HepG2 (cell line): ENCODE measurements around the gene TPST1. TPM values are rescaled to one million over a fixed set of nuclear protein-coding genes. Genes with fewer than 3 reads are reported as not detected.

ENCODE experiments used
- ATAC-seq: fragments of 200-7000 bp; cut with Tn5 transposase; 3 replicates; pipeline ENCODE4 v1.9.1; 2020; ENCODE audit warnings: mild to moderate bottlenecking, moderate library complexity
- Bru-seq: library from RNA; stranded (reverse); fragments of 400-500 nt; gene quantifications from one replicate; lab custom pipeline; 2021; lab: Mats Ljungman, UMichigan
- BruChase-seq, 2 experiments: library from RNA; stranded (reverse); fragments of 400-500 nt; gene quantifications; one replicate each; lab custom pipeline; 2021; lab: Mats Ljungman, UMichigan
- BruUV-seq: library from RNA; stranded (reverse); fragments of 400-500 nt; replicated peaks from 2 replicates; lab custom pipeline; 2021; lab: Mats Ljungman, UMichigan
- CTCF ChIA-PET: fragments of 300-600 bp; formaldehyde crosslinking; extraction: SDS; loops from one replicate; lab custom pipeline; 2021; ENCODE audit warnings: low total read pairs, inconsistent platforms, low intra/inter-chr PET ratio; lab: Yijun Ruan, JAX
- POLR2A ChIA-PET: fragments of 350-600 bp; sonication (Branson Sonifier 250); formaldehyde crosslinking; loops from one replicate; lab custom pipeline; 2020; ENCODE audit warnings: antibody characterized with exemption, inconsistent platforms; lab: Yijun Ruan, JAX
- DNase-seq: peaks from one replicate; pipeline ENCODE4 v3.0.0-alpha.2; 2015; ENCODE audit warnings: low spot score
- FAIRE-seq: peaks from 3 replicates; lab custom pipeline; 2011; peaks lifted over from hg19 to GRCh38; lab: Jason Lieb, UNC
- H2AFZ ChIP-seq: one replicate; pipeline ENCODE4 v1.6.1; 2011; ENCODE audit warnings: low read length, inconsistent platforms
- H3K27ac ChIP-seq: fragments of 300-600 bp; 3 replicates; pipeline ENCODE4 v1.8.0; 2011; ENCODE audit warnings: mixed run types, mild to moderate bottlenecking, mixed read lengths, low read length, inconsistent platforms; ENCODE audit not compliant: insufficient read depth; ENCODE audit errors: extremely low read length
- H3K27me3 ChIP-seq, 2 experiments: fragments of 200-600 bp in 1 of 2; 2 replicates in 1 of 2; 3 replicates in 1 of 2; pipeline versions ENCODE4 v1.6.0 to v1.8.0; 2011; ENCODE audit warnings: low read length in 2 of 2, mild to moderate bottlenecking in 2 of 2, moderate library complexity in 2 of 2, inconsistent platforms in 1 of 2; ENCODE audit not compliant: insufficient read depth in 2 of 2, control insufficient read depth in 1 of 2
- H3K36me3 ChIP-seq, 2 experiments: fragments of 200-600 bp in 1 of 2; replicated peaks in 1 of 2; 2 replicates in 1 of 2; 3 replicates in 1 of 2; pipeline versions ENCODE4 v1.5.1 to v1.8.0; 2011; ENCODE audit warnings: low read length in 2 of 2, inconsistent platforms in 1 of 2; ENCODE audit not compliant: insufficient read depth in 2 of 2, control insufficient read depth in 1 of 2
- H3K4me1 ChIP-seq: 2 replicates; pipeline ENCODE4 v1.5.1; 2012; ENCODE audit warnings: low read length, inconsistent platforms; ENCODE audit not compliant: insufficient read depth
- H3K4me2 ChIP-seq: 2 replicates; pipeline ENCODE4 v1.6.0; 2011; ENCODE audit warnings: low read depth, low read length, inconsistent platforms
- H3K4me3 ChIP-seq, 3 experiments: fragments of 200-600 bp in 1 of 3; sonication (generic), shearing (Covaris generic) in 1 of 3; replicated peaks in 1 of 3; 2 replicates each; pipeline ENCODE4 v1.5.1; 2011 to 2016; ENCODE audit warnings: low read length in 3 of 3, inconsistent platforms in 2 of 3, low read depth in 2 of 3, mild to moderate bottlenecking in 2 of 3, control low read depth in 1 of 3, mixed read lengths in 1 of 3; ENCODE audit not compliant: insufficient read depth in 1 of 3
- H3K79me2 ChIP-seq: one replicate; pipeline ENCODE4 v1.6.1; 2011; ENCODE audit warnings: low read length, inconsistent platforms; ENCODE audit not compliant: insufficient read depth
- H3K9ac ChIP-seq: 2 replicates; pipeline ENCODE4 v1.6.0; 2011; ENCODE audit warnings: mild to moderate bottlenecking, low read depth, low read length, inconsistent platforms; ENCODE audit not compliant: insufficient read depth
- H3K9me3 ChIP-seq: 2 replicates; pipeline ENCODE4 v1.5.1; 2012; ENCODE audit warnings: mild to moderate bottlenecking, low read length
- H4K20me1 ChIP-seq: 2 replicates; pipeline ENCODE4 v1.6.0; 2011; ENCODE audit warnings: inconsistent platforms, mild to moderate bottlenecking, low read length, moderate library complexity; ENCODE audit not compliant: insufficient read depth
- CBFB ChIP-seq: sonication (generic); formaldehyde crosslinking; IDR thresholded peaks from 2 replicates; pipeline ENCODE4 v1.4.0; 2020; ENCODE audit warnings: missing genetic modification reagents
- NR2C2 ChIP-seq: sonication (generic); formaldehyde crosslinking; IDR thresholded peaks from 2 replicates; pipeline ENCODE4 v1.4.0; 2020; ENCODE audit warnings: missing genetic modification reagents, mild to moderate bottlenecking, moderate library complexity, borderline replicate concordance
- RAD21 ChIP-seq: fragments of 450-650 bp; formaldehyde crosslinking; IDR thresholded peaks from 2 replicates; pipeline ENCODE4 v1.5.0; 2020; ENCODE audit warnings: mild to moderate bottlenecking
- ZNF432 ChIP-seq: sonication (generic); formaldehyde crosslinking; IDR thresholded peaks from 2 replicates; pipeline ENCODE4 v1.5.0; 2020; ENCODE audit warnings: missing genetic modification reagents, mild to moderate bottlenecking, borderline replicate concordance
- ZNF879 ChIP-seq: sonication (generic); formaldehyde crosslinking; IDR thresholded peaks from 2 replicates; pipeline ENCODE4 v1.8.1; 2023; ENCODE audit warnings: missing genetic modification reagents
- WGBS: methylation state at CpG from one replicate; pipeline ENCODE4 v1.1.6; 2017; ENCODE audit warnings: low lambda C conversion rate; 5-methylcytosine and 5-hydroxymethylcytosine counted together
- in situ Hi-C: cut with HindIII; loops from 2 replicates; pipeline ENCODE4 v1.10.0; 2017; ENCODE audit warnings: low pct_unique_long_range_greater_than_20kb; ENCODE audit not compliant: extremely low pct_ligation_motif_present
- intact Hi-C: fragments of 100-400 bp; cut with micrococcal nuclease; formaldehyde crosslinking; loops from one replicate; pipeline ENCODE4 v1.10.0; 2022; ENCODE audit not compliant: unreplicated experiment
- long read RNA-seq, 2 experiments: library from RNA in 1 of 2; library from polyadenylated mRNA in 1 of 2; stranded (forward) in 1 of 2; unstranded in 1 of 2; transcript quantifications; one replicate each; pipeline ENCODE4 v2.0.0, GENCODE V29; 2019 to 2022
- polyA minus RNA-seq, 3 experiments: library from RNA; depleted of rRNA, polyadenylated mRNA; stranded (reverse); fragments of >200 nt; gene quantifications; 2 replicates each; pipeline ENCODE4 v1.2.3, GENCODE V29; 2011; ENCODE audit warnings: low replicate concordance in 1 of 3
- polyA plus RNA-seq, 8 experiments: library from polyadenylated mRNA; depleted of rRNA in 3 of 8; stranded (reverse) in 7 of 8; unstranded in 1 of 8; fragments of >200 nt; fragmentation: Illumina TruSeq in 4 of 8; extraction: Trizol in 4 of 8; gene quantifications; 2 replicates each; pipeline versions ENCODE4 v1.2.1 to v1.2.3, GENCODE V29; 2011 to 2016; ENCODE audit warnings: low read depth in 4 of 8, missing spikeins in 1 of 8, mixed read lengths in 1 of 8; ENCODE audit not compliant: insufficient read depth in 1 of 8
- total RNA-seq, 5 experiments: library from RNA; depleted of rRNA; stranded (reverse); fragments of >200 nt; fragmentation: Illumina TruSeq; extraction: Trizol; gene quantifications; 2 replicates each; pipeline ENCODE4 v1.2.3, GENCODE V29; 2016; ENCODE audit warnings: low read depth in 1 of 5
- TF ChIP-seq, protein P1 (sequence below): sonication (generic); formaldehyde crosslinking; IDR thresholded peaks from 2 replicates; pipeline ENCODE4 v1.5.1; 2020; ENCODE audit warnings: mild to moderate bottlenecking, missing genetic modification reagents
- TF ChIP-seq, protein P2 (sequence below): sonication (generic); formaldehyde crosslinking; IDR thresholded peaks from 2 replicates; pipeline ENCODE4 v1.4.0; 2020; ENCODE audit warnings: missing genetic modification reagents, mild to moderate bottlenecking, borderline replicate concordance

The TPST1 gene
- total RNA-seq (2016; rRNA removed; fragmentation: Illumina TruSeq; extraction: Trizol) = 11.8 and 24.3 TPM in 2 replicates
- 45.8 and 49.7 TPM in 2 replicates for total RNA-seq (2016; cell fraction: cytosol; rRNA removed; fragmentation: Illumina TruSeq; extraction: Trizol; ENCODE audit: low read depth)
- total RNA-seq (2016; cell fraction: insoluble cytoplasmic fraction; rRNA removed; fragmentation: Illumina TruSeq; extraction: Trizol) = 14.5 and 23.4 TPM in 2 replicates
- total RNA-seq (2016; cell fraction: membrane; rRNA removed; fragmentation: Illumina TruSeq; extraction: Trizol) = 29.0 and 32.2 TPM in 2 replicates
- 32.2 and 33.4 TPM in 2 replicates for total RNA-seq (2016; cell fraction: nucleus; rRNA removed; fragmentation: Illumina TruSeq; extraction: Trizol)
- 34.1 and 35.0 TPM in 2 replicates for polyA plus RNA-seq (2011; rRNA removed)
- polyA plus RNA-seq (2011; cell fraction: cytosol; rRNA removed) = 21.1 and 29.0 TPM in 2 replicates
- polyA plus RNA-seq (2011; cell fraction: nucleus; rRNA removed) = 14.9 and 16.8 TPM in 2 replicates
- polyA plus RNA-seq (2012) = 19.1 and 32.8 TPM in 2 replicates
- 5.7 and 9.5 TPM in 2 replicates for polyA plus RNA-seq (2016; cell fraction: cytosol; fragmentation: Illumina TruSeq; extraction: Trizol; ENCODE audit: low read depth)
- polyA plus RNA-seq (2016; cell fraction: insoluble cytoplasmic fraction; fragmentation: Illumina TruSeq; extraction: Trizol; ENCODE audit: low read depth) = 14.3 and 14.7 TPM in 2 replicates
- 11.2 and 15.8 TPM in 2 replicates for polyA plus RNA-seq (2016; cell fraction: membrane; fragmentation: Illumina TruSeq; extraction: Trizol; ENCODE audit: low read depth)
- 31.5 and 33.9 TPM in 2 replicates for polyA plus RNA-seq (2016; cell fraction: nucleus; fragmentation: Illumina TruSeq; extraction: Trizol; ENCODE audit: insufficient read depth, low read depth)
- polyA minus RNA-seq (2011; rRNA and poly(A)+ RNA removed; ENCODE audit: low replicate concordance) = 6.5 and 39.5 TPM in 2 replicates
- 26.0 and 29.6 TPM in 2 replicates for polyA minus RNA-seq (2011; cell fraction: cytosol; rRNA and poly(A)+ RNA removed)
- 66.4 and 75.1 TPM in 2 replicates for polyA minus RNA-seq (2011; cell fraction: nucleus; rRNA and poly(A)+ RNA removed)
- Bru-seq, nascent RNA = percentile 66 among the genes with signal in this experiment
- percentile 73 among the genes with signal in this experiment for BruChase-seq, experiment 1, labeled RNA remaining after a 6-hour chase
- percentile 75 among the genes with signal in this experiment for BruChase-seq, experiment 2, labeled RNA remaining after a 2-hour chase
- long read RNA-seq, experiment 1, transcript TPST1-201 (6 exons, 2,116 nt) = major isoform, 14 of 22 reads
- long read RNA-seq, experiment 1, partial matches to known transcripts = 1 of 22 reads
- long read RNA-seq, experiment 1, other reads (novel, unspliced or antisense) = 7 of 22 reads
- long read RNA-seq, experiment 2, transcript TPST1-201 (6 exons, 2,116 nt) = major isoform, 14 of 35 reads
- long read RNA-seq, experiment 2, partial matches to known transcripts = 4 of 35 reads
- long read RNA-seq, experiment 2, other reads (novel, unspliced or antisense) = 17 of 35 reads

GRCh38 chr7:66204822-66205740 is at the start of gene TPST1:
Gene TPST1, plus strand, starts transcription at chr7:66205334. Its CDS starts 35,092 bp downstream, at chr7:66240426.
- WGBS = 3% methylated on average over 14 of the region's 90 CpGs
- peak within 1 kb of the TSS; percentile 76 for H2AFZ ChIP-seq
- H3K4me1 ChIP-seq = peaks cover 65% of the 10 kb centered on the region
- FAIRE-seq = peak; percentile 77
- H3K27me3 ChIP-seq = no peaks in the 10 kb centered on the region; a peak in 1 of 5 replicates
- peak; percentile 89 for DNase-seq
- POLR2A ChIA-PET = interaction anchor here (0.7 to 2.7 kb wide), 15 partner anchors 9 to 331 kb away, joined by 3 to 22 read pairs (median 4); partner anchors contain the start of gene CRCP
- H3K9ac ChIP-seq = peak within 1 kb of the TSS; percentile 95
- peak within 1 kb of the TSS; percentile 92 for H3K4me2 ChIP-seq
- peak within 1 kb of the TSS; percentile 94 to 99 (median 98) for H3K4me3 ChIP-seq
- H3K36me3 ChIP-seq = peaks cover 3 to 6% of the 10 kb centered on the region in 2 experiments; a peak in 3 of 5 replicates
- peak within 1 kb of the TSS; percentile 53 for H3K27ac ChIP-seq
- in situ Hi-C loops (no loop called here), intact Hi-C loops (loop anchor here (5.0 kb wide), 1 partner anchor 287 kb away; no protein-coding TSS in a partner anchor)
- no TSS peak for BruUV-seq
- ATAC-seq = peak; percentile 94
- CTCF ChIA-PET = no interaction called here
- no peaks in the 10 kb centered on the region for H4K20me1 ChIP-seq
- peaks cover 27% of the 10 kb centered on the region for H3K79me2 ChIP-seq
- no peaks in the 10 kb centered on the region for H3K9me3 ChIP-seq
- TF ChIP-seq NR2C2 (CRISPR knock-in tag) = peak; percentile 20; the same call in 1 of the 2 replicates
- TF ChIP-seq ZNF432 (CRISPR knock-in tag) = no peak
- TF ChIP-seq, protein P1, sequence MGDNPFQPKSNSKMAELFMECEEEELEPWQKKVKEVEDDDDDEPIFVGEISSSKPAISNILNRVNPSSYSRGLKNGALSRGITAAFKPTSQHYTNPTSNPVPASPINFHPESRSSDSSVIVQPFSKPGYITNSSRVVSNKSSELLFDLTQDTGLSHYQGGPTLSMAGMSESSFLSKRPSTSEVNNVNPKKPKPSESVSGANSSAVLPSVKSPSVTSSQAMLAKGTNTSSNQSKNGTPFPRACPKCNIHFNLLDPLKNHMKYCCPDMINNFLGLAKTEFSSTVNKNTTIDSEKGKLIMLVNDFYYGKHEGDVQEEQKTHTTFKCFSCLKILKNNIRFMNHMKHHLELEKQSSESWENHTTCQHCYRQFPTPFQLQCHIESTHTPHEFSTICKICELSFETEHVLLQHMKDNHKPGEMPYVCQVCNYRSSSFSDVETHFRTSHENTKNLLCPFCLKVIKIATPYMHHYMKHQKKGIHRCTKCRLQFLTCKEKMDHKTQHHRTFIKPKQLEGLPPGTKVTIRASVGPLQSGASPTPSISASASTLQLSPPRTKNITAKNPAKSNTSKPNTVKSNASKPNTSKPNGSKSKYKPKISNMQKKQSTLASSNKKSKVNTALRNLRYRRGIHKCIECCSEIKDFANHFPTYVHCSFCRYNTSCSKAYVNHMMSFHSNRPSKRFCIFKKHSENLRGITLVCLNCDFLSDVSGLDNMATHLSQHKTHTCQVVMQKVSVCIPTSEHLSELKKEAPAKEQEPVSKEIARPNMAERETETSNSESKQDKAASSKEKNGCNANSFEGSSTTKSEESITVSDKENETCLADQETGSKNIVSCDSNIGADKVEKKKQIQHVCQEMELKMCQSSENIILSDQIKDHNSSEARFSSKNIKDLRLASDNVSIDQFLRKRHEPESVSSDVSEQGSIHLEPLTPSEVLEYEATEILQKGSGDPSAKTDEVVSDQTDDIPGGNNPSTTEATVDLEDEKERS (CRISPR knock-in tag) = 0 out of 2 replicates have a peak, but pooled peaks have one; percentile 27
- peak; percentile 92; the same call in 1 of the 2 replicates for TF ChIP-seq CBFB (CRISPR knock-in tag)
- TF ChIP-seq ZNF879 (CRISPR knock-in tag) = no peak
- TF ChIP-seq, protein P2, sequence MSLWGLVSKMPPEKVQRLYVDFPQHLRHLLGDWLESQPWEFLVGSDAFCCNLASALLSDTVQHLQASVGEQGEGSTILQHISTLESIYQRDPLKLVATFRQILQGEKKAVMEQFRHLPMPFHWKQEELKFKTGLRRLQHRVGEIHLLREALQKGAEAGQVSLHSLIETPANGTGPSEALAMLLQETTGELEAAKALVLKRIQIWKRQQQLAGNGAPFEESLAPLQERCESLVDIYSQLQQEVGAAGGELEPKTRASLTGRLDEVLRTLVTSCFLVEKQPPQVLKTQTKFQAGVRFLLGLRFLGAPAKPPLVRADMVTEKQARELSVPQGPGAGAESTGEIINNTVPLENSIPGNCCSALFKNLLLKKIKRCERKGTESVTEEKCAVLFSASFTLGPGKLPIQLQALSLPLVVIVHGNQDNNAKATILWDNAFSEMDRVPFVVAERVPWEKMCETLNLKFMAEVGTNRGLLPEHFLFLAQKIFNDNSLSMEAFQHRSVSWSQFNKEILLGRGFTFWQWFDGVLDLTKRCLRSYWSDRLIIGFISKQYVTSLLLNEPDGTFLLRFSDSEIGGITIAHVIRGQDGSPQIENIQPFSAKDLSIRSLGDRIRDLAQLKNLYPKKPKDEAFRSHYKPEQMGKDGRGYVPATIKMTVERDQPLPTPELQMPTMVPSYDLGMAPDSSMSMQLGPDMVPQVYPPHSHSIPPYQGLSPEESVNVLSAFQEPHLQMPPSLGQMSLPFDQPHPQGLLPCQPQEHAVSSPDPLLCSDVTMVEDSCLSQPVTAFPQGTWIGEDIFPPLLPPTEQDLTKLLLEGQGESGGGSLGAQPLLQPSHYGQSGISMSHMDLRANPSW (CRISPR knock-in tag) = peak; percentile 92
- TF ChIP-seq RAD21 (CRISPR knock-in tag) = peak; percentile 87
